ENCODE data around the gene USP9X. TPM values are rescaled to one million over a fixed set of nuclear protein-coding genes. Genes with fewer than 3 reads are reported as not detected.

The USP9X gene
- total and polyA plus RNA-seq, 2 experiments from 2014 or later: 62.2 to 329 TPM

GRCh38 chrX:41236629-41237028 lies 151.4 kb downstream of the USP9X start (continued):
- TF ChIP-seq, protein P1, sequence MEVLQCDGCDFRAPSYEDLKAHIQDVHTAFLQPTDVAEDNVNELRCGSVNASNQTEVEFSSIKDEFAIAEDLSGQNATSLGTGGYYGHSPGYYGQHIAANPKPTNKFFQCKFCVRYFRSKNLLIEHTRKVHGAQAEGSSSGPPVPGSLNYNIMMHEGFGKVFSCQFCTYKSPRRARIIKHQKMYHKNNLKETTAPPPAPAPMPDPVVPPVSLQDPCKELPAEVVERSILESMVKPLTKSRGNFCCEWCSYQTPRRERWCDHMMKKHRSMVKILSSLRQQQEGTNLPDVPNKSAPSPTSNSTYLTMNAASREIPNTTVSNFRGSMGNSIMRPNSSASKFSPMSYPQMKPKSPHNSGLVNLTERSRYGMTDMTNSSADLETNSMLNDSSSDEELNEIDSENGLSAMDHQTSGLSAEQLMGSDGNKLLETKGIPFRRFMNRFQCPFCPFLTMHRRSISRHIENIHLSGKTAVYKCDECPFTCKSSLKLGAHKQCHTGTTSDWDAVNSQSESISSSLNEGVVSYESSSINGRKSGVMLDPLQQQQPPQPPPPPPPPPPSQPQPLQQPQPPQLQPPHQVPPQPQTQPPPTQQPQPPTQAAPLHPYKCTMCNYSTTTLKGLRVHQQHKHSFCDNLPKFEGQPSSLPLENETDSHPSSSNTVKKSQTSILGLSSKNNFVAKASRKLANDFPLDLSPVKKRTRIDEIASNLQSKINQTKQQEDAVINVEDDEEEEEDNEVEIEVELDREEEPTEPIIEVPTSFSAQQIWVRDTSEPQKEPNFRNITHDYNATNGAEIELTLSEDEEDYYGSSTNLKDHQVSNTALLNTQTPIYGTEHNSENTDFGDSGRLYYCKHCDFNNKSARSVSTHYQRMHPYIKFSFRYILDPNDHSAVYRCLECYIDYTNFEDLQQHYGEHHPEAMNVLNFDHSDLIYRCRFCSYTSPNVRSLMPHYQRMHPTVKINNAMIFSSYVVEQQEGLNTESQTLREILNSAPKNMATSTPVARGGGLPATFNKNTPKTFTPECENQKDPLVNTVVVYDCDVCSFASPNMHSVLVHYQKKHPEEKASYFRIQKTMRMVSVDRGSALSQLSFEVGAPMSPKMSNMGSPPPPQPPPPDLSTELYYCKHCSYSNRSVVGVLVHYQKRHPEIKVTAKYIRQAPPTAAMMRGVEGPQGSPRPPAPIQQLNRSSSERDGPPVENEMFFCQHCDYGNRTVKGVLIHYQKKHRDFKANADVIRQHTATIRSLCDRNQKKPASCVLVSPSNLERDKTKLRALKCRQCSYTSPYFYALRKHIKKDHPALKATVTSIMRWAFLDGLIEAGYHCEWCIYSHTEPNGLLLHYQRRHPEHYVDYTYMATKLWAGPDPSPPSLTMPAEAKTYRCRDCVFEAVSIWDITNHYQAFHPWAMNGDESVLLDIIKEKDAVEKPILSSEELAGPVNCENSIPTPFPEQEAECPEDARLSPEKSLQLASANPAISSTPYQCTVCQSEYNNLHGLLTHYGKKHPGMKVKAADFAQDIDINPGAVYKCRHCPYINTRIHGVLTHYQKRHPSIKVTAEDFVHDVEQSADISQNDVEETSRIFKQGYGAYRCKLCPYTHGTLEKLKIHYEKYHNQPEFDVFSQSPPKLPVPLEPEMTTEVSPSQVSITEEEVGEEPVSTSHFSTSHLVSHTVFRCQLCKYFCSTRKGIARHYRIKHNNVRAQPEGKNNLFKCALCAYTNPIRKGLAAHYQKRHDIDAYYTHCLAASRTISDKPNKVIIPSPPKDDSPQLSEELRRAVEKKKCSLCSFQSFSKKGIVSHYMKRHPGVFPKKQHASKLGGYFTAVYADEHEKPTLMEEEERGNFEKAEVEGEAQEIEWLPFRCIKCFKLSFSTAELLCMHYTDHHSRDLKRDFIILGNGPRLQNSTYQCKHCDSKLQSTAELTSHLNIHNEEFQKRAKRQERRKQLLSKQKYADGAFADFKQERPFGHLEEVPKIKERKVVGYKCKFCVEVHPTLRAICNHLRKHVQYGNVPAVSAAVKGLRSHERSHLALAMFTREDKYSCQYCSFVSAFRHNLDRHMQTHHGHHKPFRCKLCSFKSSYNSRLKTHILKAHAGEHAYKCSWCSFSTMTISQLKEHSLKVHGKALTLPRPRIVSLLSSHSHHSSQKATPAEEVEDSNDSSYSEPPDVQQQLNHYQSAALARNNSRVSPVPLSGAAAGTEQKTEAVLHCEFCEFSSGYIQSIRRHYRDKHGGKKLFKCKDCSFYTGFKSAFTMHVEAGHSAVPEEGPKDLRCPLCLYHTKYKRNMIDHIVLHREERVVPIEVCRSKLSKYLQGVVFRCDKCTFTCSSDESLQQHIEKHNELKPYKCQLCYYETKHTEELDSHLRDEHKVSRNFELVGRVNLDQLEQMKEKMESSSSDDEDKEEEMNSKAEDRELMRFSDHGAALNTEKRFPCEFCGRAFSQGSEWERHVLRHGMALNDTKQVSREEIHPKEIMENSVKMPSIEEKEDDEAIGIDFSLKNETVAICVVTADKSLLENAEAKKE (CRISPR knock-in tag; IDR thresholded peaks at IDR 0.05): no peak

- H3K27ac Mint-ChIP-seq: no peak overlapping the region
- H3K4me3 ChIP-seq: no peak overlapping the region
- no peak overlapping the region for H3K4me3 Mint-ChIP-seq
- no peaks in the 10 kb centered on the region for H3K9me2 ChIP-seq (ENCODE audit: insufficient read depth)
- TF ChIP-seq CTCF (conservative IDR thresholded peaks at IDR 0.05; ENCODE audit: low read depth in 2 of 2): no peak
- TF ChIP-seq, protein P1 (CRISPR knock-in tag; IDR thresholded peaks at IDR 0.05): no peak
- TF ChIP-seq ZNF114 (CRISPR knock-in tag; IDR thresholded peaks at IDR 0.05): no peak
- no peak for TF ChIP-seq JUNB (IDR thresholded peaks at IDR 0.05; ENCODE audit: unreplicated experiment)
- no peaks in the 10 kb centered on the region; the same call in 1 of the 3 replicates for H3K9me3 Mint-ChIP-seq
- H3K27ac ChIP-seq (ENCODE audit: low read depth): no peak overlapping the region
- H3K4me1 ChIP-seq (ENCODE audit: insufficient read depth): no peaks in the 10 kb centered on the region
- H3F3A ChIP-seq (replicated peaks; ENCODE audit: low read depth): no peaks in the 10 kb centered on the region
- no peaks in the 10 kb centered on the region for H3K27me3 ChIP-seq (ENCODE audit: insufficient read depth)
- H4K20me1 ChIP-seq (replicated peaks; ENCODE audit: insufficient read depth): no peaks in the 10 kb centered on the region
- no peak for DNase-seq (ENCODE audit: low spot score)
- H2AFZ ChIP-seq: no peak overlapping the region
- no peak for ATAC-seq
- H3K27me3 Mint-ChIP-seq (ENCODE audit: insufficient read depth, low read depth, poor library complexity): peaks cover 2% of the 10 kb centered on the region
- H3K36me3 Mint-ChIP-seq (ENCODE audit: low read depth): no peaks in the 10 kb centered on the region
- H3K36me3 ChIP-seq (ENCODE audit: insufficient read depth): no peaks in the 10 kb centered on the region
- H3K79me2 ChIP-seq (replicated peaks; ENCODE audit: insufficient read depth): no peaks in the 10 kb centered on the region
- peaks cover 4% of the 10 kb centered on the region; the same call in 2 of the 3 replicates for H3K4me1 Mint-ChIP-seq
- H3K4me2 ChIP-seq: no peak overlapping the region
Measured at GRCh38 chrX:41240509-41240908, 155.3 kb downstream of the USP9X start.
